Activated CD8-positive, alpha-beta memory T cell treated with anti-CD3 and anti-CD28 coated beads, Interleukin-2, amount 50 U/mL, for 1 hour (primary cell): Measurements from ENCODE around the gene TMCC1.
"Not testable (repeated sequence)": the region's sequence is repeated elsewhere in the genome, so short reads cannot be mapped to it uniquely, and the experiment has no call there.

ENCODE experiments used
- DNase-seq: peaks from one replicate; pipeline ENCODE4 v3.0.0-alpha.2; 2020; ENCODE audit errors: extremely low read depth

The TMCC1 gene

GRCh38 chr3:129686941-129687340 lies 206.6 kb downstream of the TMCC1 start:
- DNase-seq: no peak

- no peak for DNase-seq
Measured at GRCh38 chr3:129684270-129684669, 209.2 kb downstream of the TMCC1 start.

GRCh38 chr3:129683201-129683600 lies 210.3 kb downstream of the TMCC1 start:
- DNase-seq: no peak

- no peak for DNase-seq
Measured at GRCh38 chr3:129676985-129677384, 216.5 kb downstream of the TMCC1 start.

- not testable (repeated sequence) for DNase-seq
Measured at GRCh38 chr3:129674798-129675123, 218.8 kb downstream of the TMCC1 start.

GRCh38 chr3:129673897-129674797 lies 219.4 kb downstream of the TMCC1 start:
- no peak for DNase-seq

- DNase-seq: no peak
Measured at GRCh38 chr3:129673012-129673411, 220.5 kb downstream of the TMCC1 start.

GRCh38 chr3:129672412-129672811 lies 221.1 kb downstream of the TMCC1 start:
- no peak for DNase-seq

- DNase-seq: no peak
Measured at GRCh38 chr3:129665024-129665768, 228.3 kb downstream of the TMCC1 start.

GRCh38 chr3:129663930-129664646 lies 229.4 kb downstream of the TMCC1 start:
- no peak for DNase-seq

GRCh38 chr3:129663045-129663446 lies 230.5 kb downstream of the TMCC1 start:
- no peak for DNase-seq

GRCh38 chr3:129662191-129662608 lies 231.3 kb downstream of the TMCC1 start:
- DNase-seq: no peak

GRCh38 chr3:129661766-129662165 lies 231.7 kb downstream of the TMCC1 start:
- no peak for DNase-seq

GRCh38 chr3:129658110-129658843 lies 235.2 kb downstream of the TMCC1 start:
- DNase-seq: no peak

GRCh38 chr3:129657261-129658046 lies 236.1 kb downstream of the TMCC1 start:
- no peak for DNase-seq

GRCh38 chr3:129656659-129657247 lies 236.8 kb downstream of the TMCC1 start:
- DNase-seq: no peak

- DNase-seq: no peak
Measured at GRCh38 chr3:129655291-129655700, 238.2 kb downstream of the TMCC1 start.

- DNase-seq: no peak
Measured at GRCh38 chr3:129654131-129654530, 239.4 kb downstream of the TMCC1 start.

- DNase-seq: no peak
Measured at GRCh38 chr3:129653019-129653418, 240.5 kb downstream of the TMCC1 start.

GRCh38 chr3:129651435-129652202 lies 241.9 kb downstream of the TMCC1 start:
- no peak for DNase-seq
